ENCODE results near the gene COLGALT1.
"Not testable (repeated sequence)": the region's sequence is repeated elsewhere in the genome, so short reads cannot be mapped to it uniquely, and the experiment has no call there.

COLGALT1 gene

GRCh38 chr19:17555480-17555928 is at the start of gene COLGALT1:
Gene COLGALT1, plus strand, starts transcription at chr19:17555649. Its CDS starts 65 bp downstream, at chr19:17555714.
- H3K27ac ChIP-seq: peak within 1 kb of the TSS; percentile 78
- H3K4me3 ChIP-seq (ENCODE audit: low read depth, low read length): peak within 1 kb of the TSS; percentile 65

GRCh38 chr19:17506745-17507144 is 48.7 kb upstream of the COLGALT1 start:
- no peaks in the 10 kb centered on the region for H3K27me3 ChIP-seq (ENCODE audit: insufficient read depth, low read depth, severe bottlenecking)
- no peak for TF ChIP-seq CTCF (IDR thresholded peaks at IDR 0.05; ENCODE audit: low read depth, low read length)
- H3K9me3 ChIP-seq (ENCODE audit: severe bottlenecking): no peaks in the 10 kb centered on the region
- H3K27ac ChIP-seq: no peak overlapping the region
- no peak for DNase-seq
- no peak overlapping the region for H3K4me3 ChIP-seq (ENCODE audit: low read depth, low read length)
- H3K36me3 ChIP-seq: peaks cover 12% of the 10 kb centered on the region

More at GRCh38 chr19:17555480-17555928, at the start of gene COLGALT1:
- no peak for TF ChIP-seq CTCF (IDR thresholded peaks at IDR 0.05; ENCODE audit: low read depth, low read length)
- Histone ChIP-seq H3K27me3 (ENCODE audit: insufficient read depth, low read depth, severe bottlenecking) (no peaks in the 10 kb centered on the region), H3K9me3 (ENCODE audit: severe bottlenecking) (no peaks in the 10 kb centered on the region), H3K36me3 (peaks cover 35% of the 10 kb centered on the region)
- DNase-seq: peak; percentile 98

GRCh38 chr19:17508558-17508933 is 46.9 kb upstream of the COLGALT1 start:
- peaks cover 12% of the 10 kb centered on the region for H3K36me3 ChIP-seq
- DNase-seq; H3K27me3 ChIP-seq (ENCODE audit: insufficient read depth, low read depth, severe bottlenecking); H3K27ac ChIP-seq; H3K9me3 ChIP-seq (ENCODE audit: severe bottlenecking); H3K4me3 ChIP-seq (ENCODE audit: low read depth, low read length): not testable (repeated sequence)

- no peaks in the 10 kb centered on the region for H3K27me3 ChIP-seq (ENCODE audit: insufficient read depth, low read depth, severe bottlenecking)
- H3K9me3 ChIP-seq (ENCODE audit: severe bottlenecking): no peaks in the 10 kb centered on the region
- H3K36me3 ChIP-seq: peaks cover 12% of the 10 kb centered on the region
- no peak for DNase-seq
- TF ChIP-seq CTCF (IDR thresholded peaks at IDR 0.05; ENCODE audit: low read depth, low read length): no peak
- peak overlapping the region; percentile 98 for H3K27ac ChIP-seq
- peak overlapping the region; percentile 88 for H3K4me3 ChIP-seq (ENCODE audit: low read depth, low read length)
Measured at GRCh38 chr19:17510220-17510993, 45.0 kb upstream of the COLGALT1 start.

GRCh38 chr19:17511724-17512573 is 43.5 kb upstream of the COLGALT1 start:
- Histone ChIP-seq H3K27ac (peak overlapping the region; percentile 98), H3K36me3 (peaks cover 12% of the 10 kb centered on the region), H3K4me3 (ENCODE audit: low read depth, low read length) (peak overlapping the region; percentile 88), H3K27me3 (ENCODE audit: insufficient read depth, low read depth, severe bottlenecking) (no peaks in the 10 kb centered on the region), H3K9me3 (ENCODE audit: severe bottlenecking) (peaks cover under 1% of the 10 kb centered on the region)
- TF ChIP-seq CTCF (IDR thresholded peaks at IDR 0.05; ENCODE audit: low read depth, low read length): peak; percentile 53
- DNase-seq: peak; percentile 92

- DNase-seq: no peak
- TF ChIP-seq CTCF (IDR thresholded peaks at IDR 0.05; ENCODE audit: low read depth, low read length): no peak
- H3K27ac ChIP-seq: peak overlapping the region; percentile 98
- H3K4me3 ChIP-seq (ENCODE audit: low read depth, low read length): peak overlapping the region; percentile 88
- H3K36me3 ChIP-seq: peaks cover 16% of the 10 kb centered on the region
- H3K27me3 ChIP-seq (ENCODE audit: insufficient read depth, low read depth, severe bottlenecking): no peaks in the 10 kb centered on the region
- peaks cover 7% of the 10 kb centered on the region for H3K9me3 ChIP-seq (ENCODE audit: severe bottlenecking)
Measured at GRCh38 chr19:17512574-17512939, 42.9 kb upstream of the COLGALT1 start.

All from WERI-Rb-1 (cell line).